ENCODE data around the gene SEBOX.
A peak's percentile ranks its signal among the peaks of the same experiment; 100 is the strongest.

The SEBOX gene

GRCh38 chr17:28364665-28365363 lies at the start of gene SEBOX:
Gene SEBOX, minus strand, starts transcription at chr17:28365199. Its CDS starts 48 bp downstream, at chr17:28365151.
- DNase-seq (ENCODE audit: insufficient read length, low spot score), result no peak
- no peak for FAIRE-seq

- FAIRE-seq, result no peak
Observed at GRCh38 chr17:28413804-28414203, 48.8 kb upstream of the SEBOX start.

GRCh38 chr17:28412099-28412498 lies 47.1 kb upstream of the SEBOX start:
- DNase-seq (ENCODE audit: insufficient read length, low spot score) (no peak), FAIRE-seq (no peak)

More at GRCh38 chr17:28413804-28414203, 48.8 kb upstream of the SEBOX start:
- DNase-seq (ENCODE audit: insufficient read length, low spot score), result no peak

GRCh38 chr17:28407974-28408306 lies 42.9 kb upstream of the SEBOX start:
- DNase-seq (ENCODE audit: insufficient read length, low spot score) (no peak), FAIRE-seq (no peak)

GRCh38 chr17:28407130-28407973 lies 42.4 kb upstream of the SEBOX start:
- FAIRE-seq (no peak), DNase-seq (ENCODE audit: insufficient read length, low spot score) (peak; percentile 72)

- FAIRE-seq, result peak; percentile 4
Observed at GRCh38 chr17:28406473-28406814, 41.4 kb upstream of the SEBOX start.

GRCh38 chr17:28405632-28406472 lies 40.9 kb upstream of the SEBOX start, which contains the start of gene SLC46A1:
Gene SLC46A1, minus strand, starts transcription at chr17:28406212. Its CDS starts 98 bp downstream, at chr17:28406114.
- FAIRE-seq, result peak; percentile 88
- DNase-seq (ENCODE audit: insufficient read length, low spot score), result peak; percentile 74

More at GRCh38 chr17:28406473-28406814, 41.4 kb upstream of the SEBOX start:
- DNase-seq (ENCODE audit: insufficient read length, low spot score), result no peak

GRCh38 chr17:28404812-28405570 lies 40.0 kb upstream of the SEBOX start:
- DNase-seq (ENCODE audit: insufficient read length, low spot score), result no peak
- peak; percentile 58 for FAIRE-seq

GRCh38 chr17:28404461-28404811 lies 39.4 kb upstream of the SEBOX start:
- DNase-seq (ENCODE audit: insufficient read length, low spot score) (no peak), FAIRE-seq (no peak)

- FAIRE-seq (no peak), DNase-seq (ENCODE audit: insufficient read length, low spot score) (no peak)
Observed at GRCh38 chr17:28404007-28404406, 39.0 kb upstream of the SEBOX start.

GRCh38 chr17:28402844-28403243 lies 37.8 kb upstream of the SEBOX start:
- FAIRE-seq (no peak), DNase-seq (ENCODE audit: insufficient read length, low spot score) (no peak)

GRCh38 chr17:28402224-28402630 lies 37.2 kb upstream of the SEBOX start:
- DNase-seq (ENCODE audit: insufficient read length, low spot score) (no peak), FAIRE-seq (no peak)

GRCh38 chr17:28399808-28400207 lies 34.8 kb upstream of the SEBOX start:
- FAIRE-seq (no peak), DNase-seq (ENCODE audit: insufficient read length, low spot score) (no peak)

GRCh38 chr17:28398280-28398981 lies 33.4 kb upstream of the SEBOX start:
- no peak for FAIRE-seq
- DNase-seq (ENCODE audit: insufficient read length, low spot score), result no peak

GRCh38 chr17:28397687-28398279 lies 32.8 kb upstream of the SEBOX start:
- DNase-seq (ENCODE audit: insufficient read length, low spot score), result no peak
- no peak for FAIRE-seq

- no peak for FAIRE-seq
- no peak for DNase-seq (ENCODE audit: insufficient read length, low spot score)
Observed at GRCh38 chr17:28397275-28397674, 32.3 kb upstream of the SEBOX start.

GRCh38 chr17:28396635-28397239 lies 31.7 kb upstream of the SEBOX start:
- DNase-seq (ENCODE audit: insufficient read length, low spot score), result no peak
- no peak for FAIRE-seq

- DNase-seq (ENCODE audit: insufficient read length, low spot score), result no peak
- FAIRE-seq, result no peak
Observed at GRCh38 chr17:28395968-28396367, 31.0 kb upstream of the SEBOX start.

- DNase-seq (ENCODE audit: insufficient read length, low spot score) (no peak), FAIRE-seq (no peak)
Observed at GRCh38 chr17:28395426-28395825, 30.4 kb upstream of the SEBOX start.

Data from HTR-8/SVneo (cell line).